ENCODE measurements around the gene HTRA2.
"Not testable (repeated sequence)": the region's sequence is repeated elsewhere in the genome, so short reads cannot be mapped to it uniquely, and the experiment has no call there.

The HTRA2 gene

DNA sequence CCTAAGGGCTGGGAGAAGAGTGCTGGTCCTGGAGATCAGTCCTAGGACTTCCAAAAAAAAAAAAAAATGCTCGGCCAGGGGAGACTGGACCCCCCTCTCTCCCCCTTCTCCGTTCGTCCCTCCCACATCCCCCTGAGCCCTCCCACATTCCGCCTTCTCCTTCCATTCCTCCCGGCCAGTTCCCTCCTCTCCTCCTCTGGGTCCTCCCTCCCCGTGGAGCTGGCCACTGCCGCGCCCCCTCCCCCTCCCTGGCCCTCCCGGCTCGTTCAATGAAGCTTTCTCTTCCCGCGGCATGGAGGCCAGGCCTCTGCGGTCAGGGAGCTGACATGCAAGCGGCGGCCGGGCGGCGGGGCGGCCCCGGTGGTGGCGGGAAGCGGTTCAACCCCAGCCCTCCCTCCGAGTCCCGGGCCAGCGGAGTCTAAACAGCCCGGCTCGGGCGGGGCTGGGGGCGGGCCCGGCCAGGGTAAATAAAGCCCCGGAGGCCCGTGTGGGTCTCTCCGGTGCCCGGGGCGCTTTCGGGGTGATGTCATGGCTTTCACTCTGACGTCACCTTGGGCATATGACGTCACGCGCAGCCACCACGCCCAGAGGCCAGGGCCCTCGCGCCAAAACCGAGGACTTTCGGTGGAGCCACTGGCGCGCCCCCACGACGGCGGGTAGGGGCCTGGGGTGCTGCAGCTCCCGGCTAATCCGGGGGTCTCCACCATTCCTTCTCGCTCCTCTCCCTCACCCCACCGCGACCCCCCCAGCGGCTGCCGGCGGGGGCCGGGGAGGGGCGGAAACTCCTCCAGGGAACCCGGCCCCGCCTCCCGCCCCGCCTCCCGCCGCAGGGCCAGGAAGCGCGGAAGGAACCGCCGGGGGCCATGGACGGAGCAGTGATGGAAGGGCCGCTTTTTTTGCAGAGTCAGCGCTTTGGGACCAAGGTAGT, 24.4 kb downstream of the HTRA2 start, which contains the start of the genes DOK1 and LOXL3:
Gene DOK1, plus strand, starts transcription at position 829 of the 928 bp plus-strand sequence. Its CDS starts 35 bp downstream, at position 864.
Gene LOXL3, minus strand, starts transcription at position 51 of the 928 bp plus-strand sequence. CDS start 1,308 bp downstream, outside the sequence.
- Histone ChIP-seq H3K4me3 (peak within 1 kb of the TSS; percentile 34 to 59 (median 54)), H3K27ac (peak within 1 kb of the TSS in 20 of 21 experiments; percentile 1 to 91 (median 75))

DNA sequence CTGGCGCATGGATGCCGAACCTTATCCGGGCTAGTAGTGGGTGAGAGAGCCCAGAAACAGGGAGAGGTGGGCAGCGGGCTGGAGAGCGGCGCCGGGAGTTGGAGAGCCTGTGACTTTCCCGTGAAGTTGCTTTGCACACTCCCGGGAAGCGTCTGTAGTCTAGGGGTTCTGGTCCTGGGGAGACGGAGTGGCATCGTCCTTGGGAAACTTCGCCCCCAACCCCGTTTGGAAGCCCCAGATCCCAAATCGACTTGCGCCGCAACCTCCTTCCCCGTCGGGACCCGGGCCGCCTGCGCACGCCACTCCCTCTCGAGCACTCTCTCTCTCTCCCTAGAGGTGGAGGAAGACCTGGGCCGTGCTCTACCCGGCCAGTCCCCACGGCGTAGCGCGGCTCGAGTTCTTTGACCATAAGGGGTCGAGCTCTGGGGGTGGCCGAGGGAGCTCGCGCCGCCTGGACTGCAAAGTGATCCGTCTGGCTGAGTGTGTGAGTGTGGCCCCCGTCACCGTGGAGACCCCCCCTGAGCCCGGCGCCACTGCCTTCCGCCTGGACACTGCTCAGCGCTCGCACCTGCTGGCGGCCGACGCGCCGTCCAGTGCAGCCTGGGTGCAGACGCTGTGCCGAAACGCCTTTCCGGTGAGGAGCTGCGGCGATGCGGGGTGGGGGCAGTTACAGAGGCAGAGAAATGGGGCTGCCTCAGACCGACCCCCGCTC, 25.2 kb downstream of the HTRA2 start:
- Histone ChIP-seq H3K4me3 (peak overlapping the region; percentile 34 to 59 (median 54)), H3K27ac (peak overlapping the region in 20 of 21 experiments; percentile 1 to 91 (median 75))

DNA sequence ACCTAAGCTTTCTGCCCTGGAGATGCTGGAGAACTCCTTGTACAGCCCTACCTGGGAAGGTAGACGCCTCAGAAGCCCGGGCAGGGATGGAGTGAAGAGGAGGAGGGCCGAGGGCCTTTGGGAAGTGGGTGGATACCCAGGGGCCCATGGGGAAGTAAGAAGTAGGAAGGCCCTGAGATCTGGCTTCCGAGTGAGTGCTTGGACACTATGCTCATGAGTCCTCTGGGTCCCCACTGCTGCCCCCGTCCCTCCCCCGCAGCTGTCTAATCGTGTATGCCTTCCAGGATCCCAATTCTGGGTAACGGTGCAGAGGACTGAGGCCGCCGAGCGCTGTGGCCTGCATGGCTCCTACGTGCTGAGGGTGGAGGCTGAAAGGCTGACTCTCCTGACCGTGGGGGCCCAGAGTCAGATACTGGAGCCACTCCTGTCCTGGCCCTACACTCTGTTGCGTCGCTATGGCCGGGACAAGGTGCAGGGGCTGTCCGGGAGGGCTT, 25.9 kb downstream of the HTRA2 start:
- Histone ChIP-seq H3K27ac (peak overlapping the region in 19 of 21 experiments; percentile 58 to 91 (median 76)), H3K4me3 (peak overlapping the region; percentile 34 to 59 (median 54))

DNA sequence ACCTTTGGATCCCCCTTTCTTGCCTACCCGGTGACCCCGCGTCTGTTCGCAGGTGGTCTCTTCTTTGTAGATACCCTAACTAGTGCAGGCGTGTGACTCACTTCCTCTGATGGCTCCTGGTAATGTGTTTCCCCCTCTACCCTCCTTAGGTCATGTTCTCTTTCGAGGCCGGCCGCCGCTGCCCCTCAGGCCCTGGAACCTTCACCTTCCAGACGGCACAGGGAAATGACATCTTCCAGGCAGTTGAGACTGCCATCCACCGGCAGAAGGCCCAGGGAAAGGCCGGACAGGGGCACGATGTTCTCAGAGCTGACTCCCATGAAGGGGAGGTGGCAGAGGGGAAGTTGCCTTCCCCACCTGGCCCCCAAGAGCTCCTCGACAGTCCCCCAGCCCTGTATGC, 26.4 kb downstream of the HTRA2 start:
- Histone ChIP-seq H3K4me3 (peak overlapping the region in 4 of 7 experiments; percentile 48 to 57 (median 52)), H3K27ac (peak overlapping the region in 14 of 21 experiments; percentile 5 to 90 (median 74))

DNA sequence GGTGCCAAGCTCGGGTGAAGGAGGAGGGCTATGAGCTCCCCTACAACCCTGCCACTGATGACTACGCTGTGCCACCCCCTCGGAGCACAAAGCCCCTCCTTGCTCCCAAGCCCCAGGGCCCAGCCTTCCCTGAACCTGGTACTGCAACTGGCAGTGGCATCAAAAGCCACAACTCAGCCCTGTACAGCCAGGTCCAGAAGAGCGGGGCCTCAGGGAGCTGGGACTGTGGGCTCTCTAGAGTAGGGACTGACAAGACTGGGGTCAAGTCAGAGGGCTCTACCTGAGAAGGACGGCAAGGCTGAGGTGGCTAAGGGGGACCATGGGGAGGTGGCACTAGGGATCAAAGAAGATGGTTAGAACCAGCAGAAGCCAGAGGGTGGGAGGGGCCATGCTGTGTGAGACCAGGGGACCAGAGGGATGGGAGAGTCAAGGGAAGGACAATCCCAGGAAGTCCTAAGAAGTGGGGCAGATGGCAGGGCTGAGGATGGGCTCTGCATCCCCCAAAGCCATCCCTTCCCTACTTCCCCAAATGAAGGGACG, 27.2 kb downstream of the HTRA2 start:
- H3K27ac ChIP-seq, result no peak overlapping the region
- H3K4me3 ChIP-seq, result no peak overlapping the region

DNA sequence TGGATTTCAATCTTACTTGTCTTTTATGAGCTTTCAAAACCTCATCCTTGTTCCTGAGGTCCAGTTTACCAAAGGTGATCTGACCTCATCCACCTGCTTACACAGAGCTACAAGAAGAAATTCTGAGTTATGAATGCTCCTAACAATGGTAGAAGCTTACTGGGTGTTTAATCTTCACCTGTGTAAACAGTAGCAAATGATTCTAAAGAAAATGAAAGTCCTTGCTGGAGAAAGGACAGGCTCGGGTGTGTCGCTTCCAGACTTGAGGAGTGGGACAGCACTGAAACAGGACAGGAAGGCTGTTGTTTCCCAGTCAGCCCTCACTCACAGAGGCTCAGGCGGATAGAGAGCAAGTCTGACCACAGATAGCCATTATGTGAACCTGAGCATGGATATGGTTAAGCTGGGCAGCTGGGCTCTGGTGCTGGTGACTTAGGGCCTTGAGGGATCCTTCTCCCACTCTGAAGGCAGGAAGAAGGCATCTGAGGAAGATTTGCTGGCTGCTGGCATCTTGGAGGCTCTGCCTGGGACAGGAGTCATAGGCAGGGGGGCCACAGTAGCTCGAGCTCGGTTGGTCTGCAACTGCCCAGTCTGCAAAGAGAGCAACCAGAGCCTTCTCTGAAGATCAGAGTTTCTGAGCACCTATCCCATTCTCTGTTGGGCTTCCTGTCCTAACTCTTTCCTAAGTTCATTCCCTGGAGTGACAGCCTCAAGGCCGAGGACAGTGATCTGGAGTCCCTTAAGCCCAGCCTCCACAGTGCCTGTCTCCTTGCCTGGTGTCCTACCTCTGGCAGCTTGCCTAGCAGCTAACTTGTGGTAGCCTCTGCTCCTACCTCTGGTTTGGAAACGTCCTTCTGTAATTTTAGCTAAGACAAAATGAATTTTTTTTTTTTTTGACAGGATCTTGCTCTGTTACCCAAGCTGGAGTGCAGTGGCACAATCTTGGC, 28.8 kb downstream of the HTRA2 start:
- Histone ChIP-seq H3K27ac (no peak overlapping the region), H3K4me3 (no peak overlapping the region)

DNA sequence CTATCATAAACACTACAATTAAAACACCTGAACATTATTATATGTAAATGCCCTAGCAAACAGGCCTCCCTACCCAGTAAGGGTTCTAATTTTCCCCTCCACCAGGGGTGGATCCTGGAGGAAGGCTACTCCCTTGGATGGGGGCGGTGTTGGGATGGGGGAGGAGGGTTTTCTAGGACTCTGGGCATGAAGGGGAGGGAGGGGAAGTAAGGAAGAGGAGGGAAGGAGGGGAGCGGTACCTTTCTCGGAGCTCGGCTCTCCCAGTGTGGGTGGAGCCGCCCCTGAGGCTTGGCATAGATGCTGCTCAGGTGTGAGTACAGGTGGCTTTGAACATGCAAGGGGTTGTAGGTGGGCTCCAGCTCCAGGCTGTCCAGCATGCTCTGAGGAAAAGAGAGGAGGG, 30.2 kb downstream of the HTRA2 start:
- H3K4me3 ChIP-seq, result no peak overlapping the region
- no peak overlapping the region for H3K27ac ChIP-seq

DNA sequence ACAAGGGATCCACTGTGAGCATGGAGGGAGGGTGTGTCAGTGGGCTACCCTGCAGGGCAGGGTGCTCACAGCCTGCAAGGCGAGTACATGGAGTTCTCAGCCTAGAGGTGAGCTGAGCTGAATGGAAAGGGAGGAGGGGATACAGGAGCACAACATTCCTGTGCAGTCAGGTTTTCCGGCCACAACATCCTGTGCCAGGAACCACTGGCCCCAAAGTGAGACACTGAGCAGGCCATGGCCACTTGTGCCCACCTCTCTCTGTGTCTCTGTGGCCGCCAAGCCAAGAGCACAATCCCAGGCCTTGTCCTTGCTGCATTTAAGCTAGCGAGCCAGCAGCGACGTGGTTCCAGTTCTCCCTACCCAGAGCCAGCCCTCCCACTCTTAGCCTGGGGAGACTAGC, 30.9 kb downstream of the HTRA2 start:
- H3K27ac ChIP-seq, result no peak overlapping the region
- no peak overlapping the region for H3K4me3 ChIP-seq

DNA sequence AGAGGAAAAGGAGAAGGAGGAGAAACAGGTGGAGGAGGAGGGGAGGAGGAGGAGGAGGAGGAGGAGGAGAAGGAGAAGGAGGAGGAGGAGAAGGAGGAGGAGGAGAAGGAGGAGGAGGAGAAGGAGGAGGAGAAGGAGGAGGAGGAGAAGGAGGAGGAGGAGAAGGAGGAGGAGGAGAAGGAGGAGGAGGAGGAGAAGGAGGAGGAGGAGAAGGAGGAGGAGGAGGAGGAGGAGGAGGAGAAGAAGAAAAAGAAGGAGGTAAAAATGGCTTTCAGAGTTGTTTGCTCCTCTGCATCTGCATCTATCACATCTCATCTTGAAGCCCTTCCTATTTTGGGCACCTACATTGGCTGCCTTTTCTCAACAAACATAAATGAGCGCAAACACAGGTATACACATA, 31.3 kb downstream of the HTRA2 start:
- H3K27ac ChIP-seq, H3K4me3 ChIP-seq: not testable (repeated sequence)

DNA sequence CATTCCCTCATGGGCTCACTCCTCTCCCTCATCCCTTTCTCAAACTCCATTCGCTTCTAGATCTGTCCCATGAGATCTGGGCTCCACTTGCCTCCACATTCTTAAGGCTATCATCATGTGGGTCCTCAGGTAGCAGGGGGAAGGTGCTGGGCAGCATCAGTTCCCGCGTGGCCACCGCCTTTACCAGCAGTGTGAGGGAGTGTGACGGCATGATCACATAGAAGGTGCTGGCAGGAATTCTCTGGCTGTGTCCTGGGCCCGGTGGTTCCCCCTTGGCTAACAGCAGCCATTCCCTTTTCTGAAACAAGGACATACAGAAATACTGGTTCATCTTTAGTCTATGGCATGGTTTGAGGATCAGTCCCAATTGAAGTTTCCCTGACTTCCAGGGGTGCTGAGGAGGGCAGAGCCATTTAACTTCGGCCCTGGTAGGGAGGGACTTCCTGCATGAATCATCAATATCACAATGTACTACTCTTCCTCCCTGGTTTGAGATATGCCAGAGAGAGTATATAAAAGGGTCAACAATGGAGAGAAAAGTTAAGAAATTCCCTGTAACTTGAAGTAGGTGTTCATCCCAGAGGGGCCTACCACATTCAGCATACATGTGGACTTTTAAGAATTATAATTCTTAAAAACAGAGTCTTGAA, 32.5 kb downstream of the HTRA2 start:
- no peak overlapping the region for H3K4me3 ChIP-seq
- no peak overlapping the region for H3K27ac ChIP-seq

DNA sequence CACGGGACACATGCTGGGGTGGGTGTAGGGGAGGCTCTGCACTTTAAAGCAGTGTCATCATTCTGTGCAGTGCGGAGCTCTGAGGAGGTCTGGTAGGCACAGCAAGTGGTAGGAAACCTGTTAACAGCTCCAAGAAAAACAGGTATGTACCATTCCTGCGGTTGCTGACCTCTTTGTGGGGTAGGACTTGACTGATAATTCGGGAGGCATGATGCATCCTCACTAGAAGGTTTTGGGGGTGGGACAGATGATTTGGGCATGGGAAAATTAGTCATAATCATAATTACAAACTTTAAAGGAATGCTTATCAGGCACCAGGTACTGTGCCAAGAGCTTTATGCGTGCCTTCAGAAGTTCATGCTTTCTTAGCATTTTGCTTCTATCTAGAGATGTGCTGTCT, 34.5 kb downstream of the HTRA2 start:
- Histone ChIP-seq H3K4me3 (no peak overlapping the region), H3K27ac (no peak overlapping the region)

DNA sequence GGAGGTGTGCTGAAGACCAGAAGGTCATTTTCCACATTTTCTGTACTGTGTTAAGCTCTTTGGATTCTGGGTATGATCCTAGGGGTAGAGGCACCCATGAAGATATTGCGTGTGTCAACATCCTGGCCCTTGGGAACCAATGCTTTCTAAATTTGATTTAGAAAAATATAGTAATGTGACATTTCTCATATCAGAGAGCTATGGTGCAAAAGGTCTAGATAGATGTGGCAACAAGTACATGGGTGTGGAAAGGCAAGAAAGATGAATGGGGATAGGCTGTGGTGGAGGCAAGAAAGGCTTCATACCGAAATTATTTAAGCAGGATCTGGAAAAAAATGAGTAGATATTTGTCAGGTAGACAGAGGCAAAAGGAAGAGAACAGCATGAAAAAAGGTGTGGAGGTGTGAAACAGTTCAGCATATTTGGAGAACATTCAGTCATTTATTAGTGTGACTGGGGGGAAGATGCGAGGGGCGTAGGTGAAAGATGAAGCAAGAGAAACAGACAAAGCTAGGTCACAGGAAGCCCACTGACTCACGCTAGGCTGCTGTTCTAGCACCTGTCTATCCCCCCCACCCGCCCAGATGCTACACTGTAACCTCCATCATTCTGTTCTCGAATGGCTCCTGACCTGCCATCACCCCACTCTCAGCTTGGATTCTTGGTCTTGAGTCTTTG, 36.5 kb downstream of the HTRA2 start:
- no peak overlapping the region for H3K4me3 ChIP-seq
- peak overlapping the region in 6 of 21 experiments; percentile 15 to 59 (median 42) for H3K27ac ChIP-seq

DNA sequence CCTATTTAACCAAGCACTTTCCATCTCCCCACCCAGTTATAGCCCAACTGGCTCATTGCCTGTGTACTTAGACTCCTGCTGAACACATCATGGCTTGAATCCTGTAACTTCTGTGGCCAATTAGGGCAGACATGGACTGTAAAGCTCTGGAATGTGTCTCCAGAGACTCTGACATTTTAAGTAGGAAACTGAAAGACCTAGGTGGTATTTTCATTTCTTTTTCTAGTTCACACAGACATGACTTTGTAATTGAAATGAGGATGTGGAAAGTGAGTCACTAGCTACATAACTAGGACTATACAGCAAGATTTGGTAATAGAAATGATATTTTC, 37.0 kb downstream of the HTRA2 start:
- Histone ChIP-seq H3K27ac (peak overlapping the region in 6 of 21 experiments; percentile 15 to 59 (median 42)), H3K4me3 (no peak overlapping the region)

DNA sequence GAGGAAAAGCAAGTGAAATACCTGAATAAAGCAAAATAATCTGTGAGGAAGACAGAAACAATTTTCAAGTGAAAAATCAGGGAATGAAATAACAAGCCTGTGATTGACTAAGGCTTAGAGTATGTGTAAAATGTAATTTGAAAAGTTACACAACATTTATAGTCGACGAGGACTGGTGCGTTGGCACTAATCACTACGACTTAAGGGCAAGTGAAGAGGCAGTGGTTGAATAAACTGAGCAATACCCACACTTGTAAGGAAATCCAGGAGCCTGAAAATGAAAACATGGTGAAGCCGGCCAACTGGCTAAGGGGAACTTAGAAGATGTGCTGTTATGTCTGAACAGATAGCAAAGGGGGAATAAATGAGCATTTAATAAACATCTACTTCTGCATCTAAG, 38.1 kb downstream of the HTRA2 start:
- Histone ChIP-seq H3K27ac (peak overlapping the region in 4 of 21 experiments; percentile 0 to 59 (median 46)), H3K4me3 (no peak overlapping the region)

DNA sequence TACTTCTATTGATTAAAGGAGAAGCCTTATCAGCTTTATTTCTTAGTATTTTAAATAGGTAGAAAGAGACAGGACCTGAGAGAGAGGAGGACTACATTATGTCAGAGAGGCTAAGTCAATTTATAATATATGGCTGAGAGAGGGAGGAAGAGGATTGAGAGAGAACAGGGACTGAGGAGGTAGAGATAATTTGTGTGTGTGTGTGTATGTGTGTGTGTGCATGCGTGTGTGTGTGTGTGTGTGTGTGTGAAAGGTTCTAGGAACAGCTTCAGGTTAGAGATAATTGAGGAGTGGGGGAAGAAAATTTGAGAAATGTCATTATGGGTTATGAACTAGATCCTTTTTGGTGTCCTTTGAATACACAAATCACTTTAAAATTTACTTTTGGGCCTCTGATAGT, 40.0 kb downstream of the HTRA2 start:
- Histone ChIP-seq H3K4me3 (no peak overlapping the region), H3K27ac (no peak overlapping the region)

DNA sequence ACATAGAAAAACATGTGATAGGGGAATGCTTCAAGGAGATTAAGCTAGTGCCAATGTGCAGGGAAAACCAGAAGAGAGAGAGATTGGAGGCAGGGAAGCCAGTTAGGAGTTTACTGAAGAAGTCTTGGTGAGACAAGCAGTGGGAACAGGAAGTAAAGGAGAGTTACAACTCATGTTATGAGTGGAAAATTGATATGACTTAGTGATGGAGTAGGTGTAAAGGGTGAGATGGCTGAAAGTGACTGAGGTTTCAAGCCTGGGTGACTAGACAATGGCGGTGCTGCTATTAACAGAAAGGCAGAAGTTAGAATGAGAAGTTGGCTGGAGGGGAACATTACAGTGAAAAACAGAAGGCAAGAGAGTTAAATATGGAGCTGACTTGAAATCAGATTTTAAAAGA, 41.3 kb downstream of the HTRA2 start:
- Histone ChIP-seq H3K4me3 (no peak overlapping the region), H3K27ac (peak overlapping the region in 6 of 21 experiments; percentile 9 to 61 (median 28))

DNA sequence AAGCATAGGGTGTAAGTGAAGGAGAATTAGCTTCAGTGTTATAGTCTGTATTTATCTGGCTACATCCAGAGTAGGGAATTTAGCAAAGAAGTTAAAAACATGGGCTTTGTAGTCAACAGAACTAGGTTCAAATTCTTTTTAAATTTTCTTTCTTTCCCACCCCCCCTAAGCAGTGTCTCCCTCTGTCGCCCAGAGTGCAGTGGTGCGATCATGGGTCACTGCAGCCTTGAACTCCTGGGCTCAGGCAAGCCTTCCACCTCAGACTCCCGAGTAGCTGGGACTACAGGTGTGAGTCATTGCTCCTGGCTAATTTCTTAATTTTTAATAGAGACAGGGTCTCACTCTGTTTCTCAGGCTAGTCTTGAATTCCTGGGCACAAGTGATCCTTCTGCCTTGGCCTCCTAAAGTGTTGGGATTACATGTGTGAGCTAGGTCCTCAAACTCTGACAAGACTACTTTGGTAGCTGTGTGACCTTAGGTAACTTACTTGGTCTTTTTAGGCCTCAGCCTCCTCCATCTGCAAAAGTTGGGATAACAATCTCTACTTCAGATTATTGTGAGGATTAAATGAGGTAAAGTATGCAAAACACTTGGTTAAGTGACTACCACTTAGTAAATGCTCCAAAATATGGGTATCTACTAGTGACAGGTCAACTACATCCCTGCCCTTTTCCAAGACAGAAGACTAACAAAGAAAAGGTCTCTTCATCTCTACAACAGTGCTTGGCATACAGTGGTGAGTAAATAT, 42.6 kb downstream of the HTRA2 start:
- Histone ChIP-seq H3K27ac (peak overlapping the region in 2 of 21 experiments; percentile 31 to 61), H3K4me3 (no peak overlapping the region)
